Muscle layer of duodenum (tissue), 2 donors: Measurements from ENCODE around the gene ZNF267.

ENCODE experiments used
- H3K27ac ChIP-seq: one replicate; pipeline ENCODE4 v1.7.0; 2013; ENCODE audit warnings: mild to moderate bottlenecking, low read length
- H3K27me3 ChIP-seq: one replicate; pipeline ENCODE4 v1.7.0; 2013; ENCODE audit warnings: low read depth, mild to moderate bottlenecking, control low read depth, low read length
- H3K36me3 ChIP-seq, 2 donors: one replicate each; pipeline ENCODE4 v1.7.0; 2013; ENCODE audit warnings: low read length in 2 of 2, control low read depth in 1 of 2, mild to moderate bottlenecking in 1 of 2; ENCODE audit not compliant: insufficient read depth in 2 of 2, control insufficient read depth in 1 of 2
- H3K4me1 ChIP-seq, 2 donors: one replicate each; pipeline ENCODE4 v1.7.0; 2013; ENCODE audit warnings: low read length in 2 of 2, mild to moderate bottlenecking in 2 of 2, control low read depth in 1 of 2, moderate library complexity in 1 of 2; ENCODE audit not compliant: insufficient read depth in 2 of 2, control insufficient read depth in 1 of 2
- H3K4me3 ChIP-seq, 2 donors: one replicate each; pipeline ENCODE4 v1.7.0; 2013; ENCODE audit warnings: low read length in 2 of 2, low read depth in 1 of 2, mild to moderate bottlenecking in 1 of 2
- H3K9me3 ChIP-seq, 2 donors: one replicate each; pipeline ENCODE4 v1.7.0; 2013; ENCODE audit warnings: low read length in 2 of 2, control low read depth in 1 of 2, mild to moderate bottlenecking in 1 of 2; ENCODE audit not compliant: control insufficient read depth in 1 of 2
- donor health status: healthy.

The ZNF267 gene

DNA sequence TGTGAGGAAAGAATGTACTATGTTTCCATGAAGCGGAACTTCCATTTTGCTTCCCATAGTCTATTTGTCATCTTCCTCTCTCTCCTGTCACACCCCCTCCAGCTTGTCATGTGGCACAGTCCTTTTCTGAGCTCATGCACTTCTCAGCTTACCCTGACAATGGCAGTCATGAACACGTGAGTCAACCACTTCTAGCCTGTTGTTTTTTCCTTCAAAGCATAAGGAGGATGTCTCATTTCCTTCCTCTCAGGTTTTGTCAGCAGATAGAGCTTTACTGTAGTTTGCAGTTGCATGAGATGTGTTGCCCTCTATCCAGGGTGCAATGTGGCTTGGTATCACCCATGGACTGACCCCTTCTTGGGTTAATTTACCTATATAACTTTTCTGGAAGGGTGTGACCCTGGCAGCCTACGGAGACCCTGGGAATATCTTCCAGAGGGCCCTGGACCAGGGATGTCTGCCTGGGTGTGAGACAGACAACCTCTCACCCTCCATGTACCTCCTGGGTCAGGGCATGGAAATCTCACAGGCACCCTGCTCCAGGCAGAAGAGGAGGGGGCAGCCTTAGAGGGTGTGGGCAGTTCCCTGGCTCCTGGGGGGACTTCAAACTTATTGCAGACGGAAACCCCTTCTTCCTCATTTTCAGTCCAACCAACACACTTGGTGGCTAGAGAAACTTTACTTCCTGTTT lies 4.0 kb upstream of the ZNF267 start:
- Histone ChIP-seq H3K4me3 (no peak overlapping the region), H3K27ac (peak overlapping the region; percentile 76), H3K4me1 (peaks cover under 1 to 8% of the 10 kb centered on the region in 2 donors), H3K36me3 (no peaks in the 10 kb centered on the region), H3K27me3 (no peaks in the 10 kb centered on the region), H3K9me3 (no peaks in the 10 kb centered on the region)

DNA sequence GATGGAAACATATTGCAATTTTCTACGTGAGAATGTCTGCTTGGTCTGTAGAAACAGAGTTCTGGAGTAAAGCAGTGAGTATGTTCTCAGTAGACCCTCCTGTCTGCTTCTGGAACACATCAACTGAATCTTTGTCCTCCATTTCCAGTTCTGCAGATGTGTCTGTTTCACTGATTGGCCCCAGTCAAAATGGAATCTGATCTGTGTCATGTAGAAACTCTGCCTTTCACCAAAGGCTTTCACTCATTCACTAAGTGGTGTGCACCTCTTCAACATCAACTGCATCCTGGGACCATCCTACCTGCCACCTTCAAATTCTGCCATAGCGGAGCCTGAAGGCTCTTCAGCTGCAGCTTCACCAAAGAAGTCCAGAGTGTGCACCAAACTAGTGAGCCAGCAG lies 2.8 kb upstream of the ZNF267 start:
- H3K27ac ChIP-seq: no peak overlapping the region
- no peaks in the 10 kb centered on the region for H3K36me3 ChIP-seq
- peaks cover 9 to 19% of the 10 kb centered on the region in 2 donors for H3K4me1 ChIP-seq
- no peak overlapping the region for H3K4me3 ChIP-seq
- no peaks in the 10 kb centered on the region for H3K27me3 ChIP-seq
- no peaks in the 10 kb centered on the region for H3K9me3 ChIP-seq

DNA sequence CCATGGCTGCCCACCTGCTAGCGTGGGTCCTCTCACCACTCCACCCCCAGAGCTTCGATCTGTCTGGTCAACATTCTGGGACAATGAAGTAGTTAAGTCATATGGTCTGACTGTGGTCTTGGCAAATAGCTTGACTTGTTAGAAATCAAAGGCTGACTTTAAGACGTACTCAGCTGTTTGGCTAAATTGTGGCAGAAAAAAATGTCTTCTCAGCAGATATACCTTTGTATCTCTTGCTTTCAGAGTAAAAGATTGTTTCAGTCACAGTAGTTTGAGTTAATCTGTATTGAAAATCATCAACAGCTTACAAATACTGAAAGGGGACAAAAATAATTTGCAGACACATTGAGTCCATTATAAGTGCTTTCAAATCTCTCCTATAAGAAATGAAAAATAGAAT lies 2.1 kb upstream of the ZNF267 start:
- no peaks in the 10 kb centered on the region for H3K36me3 ChIP-seq
- no peak overlapping the region for H3K4me3 ChIP-seq
- no peak overlapping the region for H3K27ac ChIP-seq
- H3K4me1 ChIP-seq: peaks cover 9 to 25% of the 10 kb centered on the region in 2 donors
- H3K9me3 ChIP-seq: no peaks in the 10 kb centered on the region
- no peaks in the 10 kb centered on the region for H3K27me3 ChIP-seq

DNA sequence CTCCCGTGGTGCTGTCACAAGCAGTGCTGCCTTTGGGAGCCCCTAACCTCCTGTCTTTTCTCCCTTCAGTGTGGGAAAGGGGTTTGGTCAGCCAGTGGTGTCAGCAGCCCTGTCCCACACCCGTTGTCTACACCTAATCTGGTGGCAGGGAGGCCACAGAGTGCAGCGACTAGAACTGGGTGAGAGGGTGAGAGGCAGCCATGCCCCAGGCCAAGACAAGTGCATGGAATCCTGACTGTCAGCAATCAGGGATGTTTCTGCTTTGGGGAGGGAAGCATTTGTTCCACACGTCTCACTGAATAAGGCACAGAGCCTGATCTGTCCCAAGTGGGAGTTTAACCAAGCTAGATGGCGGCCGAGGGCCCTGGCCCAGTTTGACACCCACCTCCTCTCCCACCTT lies 1.4 kb upstream of the ZNF267 start:
- H3K9me3 ChIP-seq: no peaks in the 10 kb centered on the region
- no peak overlapping the region for H3K4me3 ChIP-seq
- no peaks in the 10 kb centered on the region for H3K27me3 ChIP-seq
- peaks cover 0 to 6% of the 10 kb centered on the region in 2 donors for H3K36me3 ChIP-seq
- H3K4me1 ChIP-seq: peaks cover 14 to 32% of the 10 kb centered on the region in 2 donors
- no peak overlapping the region for H3K27ac ChIP-seq

DNA sequence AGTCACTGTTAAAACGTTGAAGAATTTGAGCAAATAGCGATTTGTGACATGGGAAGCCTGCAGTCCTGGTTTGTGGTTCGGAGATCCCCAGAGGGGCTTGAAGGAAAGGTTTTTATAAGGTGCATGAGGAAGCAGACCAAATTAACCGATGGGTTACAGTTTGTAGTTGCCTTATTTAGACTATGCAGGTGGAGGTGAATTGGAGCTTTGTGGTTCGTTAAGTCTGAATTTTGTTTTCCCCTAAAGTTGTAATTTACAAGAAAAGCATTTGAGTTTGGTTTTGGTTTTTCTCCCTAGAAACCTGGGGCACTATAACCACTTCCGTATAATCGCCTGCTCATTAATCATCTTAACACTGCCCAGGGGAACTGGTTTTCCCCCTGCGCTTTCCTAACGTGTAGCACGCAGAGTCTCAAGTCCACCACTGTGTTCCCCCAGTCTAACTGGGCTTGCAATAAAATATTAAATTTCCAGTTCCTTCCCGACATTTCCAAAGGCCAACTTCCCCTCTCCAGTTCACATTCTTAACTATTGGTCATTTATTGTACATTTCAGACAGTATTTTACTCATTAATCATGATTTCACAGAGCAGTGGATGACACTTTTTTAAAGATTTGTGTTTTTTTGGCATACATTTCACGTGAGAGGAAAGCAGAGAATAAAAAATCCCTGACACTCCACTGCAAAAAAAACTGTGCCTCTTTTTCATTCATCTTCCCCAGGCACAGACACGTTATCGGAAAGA lies 932 bp downstream of the ZNF267 start:
- Histone ChIP-seq H3K27ac (peak overlapping the region; percentile 98), H3K36me3 (peaks cover 5 to 7% of the 10 kb centered on the region in 2 donors), H3K9me3 (no peaks in the 10 kb centered on the region), H3K4me1 (peaks cover 24 to 46% of the 10 kb centered on the region in 2 donors), H3K4me3 (peak overlapping the region; percentile 95 to 98), H3K27me3 (no peaks in the 10 kb centered on the region)

DNA sequence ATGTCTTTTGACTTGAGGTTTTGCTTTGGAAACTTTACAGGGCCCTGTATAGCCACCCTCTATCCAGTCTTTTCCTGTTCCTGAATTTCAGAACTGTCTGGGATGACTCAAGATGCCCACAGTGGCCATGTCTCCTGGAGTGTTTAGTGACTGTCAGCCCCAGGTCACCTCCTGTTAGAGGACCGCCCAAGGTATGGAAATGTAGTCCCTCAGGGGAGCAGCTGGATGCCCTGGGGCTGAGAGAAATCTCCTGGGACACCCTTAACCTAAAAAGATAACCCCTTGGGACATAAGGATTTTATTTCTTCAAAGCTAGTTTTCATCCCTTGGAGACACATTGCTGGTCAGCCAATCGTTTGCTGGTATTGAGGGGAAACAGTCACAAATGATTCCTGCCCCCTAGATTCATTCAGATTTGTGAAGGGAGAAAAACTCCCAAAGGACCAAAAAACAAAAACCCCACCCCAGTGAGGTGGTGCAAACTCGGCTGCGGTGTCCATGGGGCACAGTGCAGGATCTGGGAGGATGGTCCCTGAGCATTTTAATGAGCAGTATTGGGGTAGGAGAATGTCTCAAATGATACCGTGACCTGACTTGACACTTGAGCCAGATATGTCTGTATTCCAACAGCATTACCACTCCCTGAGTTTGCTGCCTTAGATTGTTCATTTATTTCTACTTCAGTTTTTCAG lies 1.7 kb downstream of the ZNF267 start:
- no peaks in the 10 kb centered on the region for H3K27me3 ChIP-seq
- peak overlapping the region; percentile 95 to 98 for H3K4me3 ChIP-seq
- peak overlapping the region; percentile 98 for H3K27ac ChIP-seq
- no peaks in the 10 kb centered on the region for H3K9me3 ChIP-seq
- H3K4me1 ChIP-seq: peaks cover 26 to 51% of the 10 kb centered on the region in 2 donors
- peaks cover 5 to 7% of the 10 kb centered on the region in 2 donors for H3K36me3 ChIP-seq

DNA sequence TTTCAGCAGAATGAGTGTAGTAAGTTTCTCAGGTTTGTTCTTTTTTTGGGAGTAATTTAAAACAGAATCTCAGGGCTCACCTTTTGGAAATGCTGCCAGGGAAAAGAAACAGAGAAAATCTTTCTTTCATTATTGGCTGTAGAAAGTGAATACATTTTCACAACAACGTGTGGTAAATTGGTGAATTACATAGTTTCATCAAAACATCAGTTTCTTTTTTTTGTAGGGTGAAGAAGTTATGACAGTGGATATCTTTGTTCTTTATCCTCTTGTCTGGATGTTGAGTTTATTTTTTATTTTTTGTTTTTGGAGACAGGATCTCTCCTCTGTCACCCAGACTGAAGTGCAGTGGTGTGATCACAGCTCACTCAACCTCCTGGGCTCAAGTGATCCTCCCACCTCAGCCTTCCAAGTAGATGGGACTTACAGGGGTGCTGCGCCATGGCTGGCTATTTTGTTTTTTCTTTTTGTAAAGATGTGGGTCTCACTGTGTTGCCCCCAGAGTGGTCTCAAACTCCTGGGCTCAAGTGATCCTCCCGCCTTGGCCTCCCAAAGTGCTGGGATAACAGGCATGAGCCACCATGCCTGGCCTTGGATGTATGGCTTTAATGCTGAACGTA lies 2.4 kb downstream of the ZNF267 start:
- Histone ChIP-seq H3K36me3 (peaks cover 5 to 7% of the 10 kb centered on the region in 2 donors), H3K27me3 (no peaks in the 10 kb centered on the region), H3K27ac (peak overlapping the region; percentile 98), H3K4me3 (peak overlapping the region in 1 of 2 donors; percentile 98), H3K4me1 (peaks cover 31 to 59% of the 10 kb centered on the region in 2 donors), H3K9me3 (no peaks in the 10 kb centered on the region)

DNA sequence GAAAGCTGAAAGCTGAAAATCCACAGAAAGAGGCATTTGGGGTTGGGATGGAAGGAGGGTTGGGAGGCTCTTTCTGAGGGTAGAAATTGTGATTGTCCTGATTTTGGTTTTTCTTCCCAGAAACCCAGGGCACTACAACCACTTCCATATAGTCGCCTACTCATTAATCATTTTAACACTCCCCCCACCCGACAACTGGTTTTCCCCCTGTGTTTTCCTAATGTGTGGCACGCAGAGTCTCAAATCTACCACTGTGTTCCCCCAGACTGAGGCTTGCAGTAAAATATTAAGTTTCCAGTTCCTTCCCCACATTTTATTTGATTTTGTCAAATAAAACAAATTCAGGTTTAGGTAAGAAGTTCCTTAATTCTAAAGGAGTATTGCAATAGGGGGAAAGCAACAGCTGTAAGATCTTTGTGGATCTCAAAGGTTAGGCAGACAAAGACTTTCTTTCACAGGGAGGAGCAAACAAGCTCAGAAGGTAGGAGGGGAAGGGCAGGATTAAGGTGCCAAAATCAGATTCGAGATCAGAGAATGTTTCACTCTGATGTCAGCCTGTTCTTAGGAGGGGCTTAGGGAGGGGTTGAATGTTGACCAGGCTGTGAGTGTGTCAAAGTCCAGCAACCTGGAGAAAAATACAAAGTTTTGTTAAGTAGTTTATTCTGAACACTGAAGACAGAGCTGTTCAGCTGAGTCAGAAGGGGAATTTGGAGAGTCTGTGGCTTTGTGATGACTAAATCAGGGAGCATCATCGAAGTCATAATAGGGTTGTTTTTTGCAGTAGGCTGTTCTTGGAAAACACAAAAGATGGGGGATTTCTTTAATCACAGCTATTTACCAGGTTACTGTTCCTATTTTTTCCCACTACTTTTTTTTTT lies 3.6 kb downstream of the ZNF267 start:
- Histone ChIP-seq H3K4me3 (no peak overlapping the region), H3K27ac (peak overlapping the region; percentile 84), H3K27me3 (no peaks in the 10 kb centered on the region), H3K4me1 (peaks cover 31 to 62% of the 10 kb centered on the region in 2 donors), H3K9me3 (no peaks in the 10 kb centered on the region), H3K36me3 (peaks cover 7 to 8% of the 10 kb centered on the region in 2 donors)

DNA sequence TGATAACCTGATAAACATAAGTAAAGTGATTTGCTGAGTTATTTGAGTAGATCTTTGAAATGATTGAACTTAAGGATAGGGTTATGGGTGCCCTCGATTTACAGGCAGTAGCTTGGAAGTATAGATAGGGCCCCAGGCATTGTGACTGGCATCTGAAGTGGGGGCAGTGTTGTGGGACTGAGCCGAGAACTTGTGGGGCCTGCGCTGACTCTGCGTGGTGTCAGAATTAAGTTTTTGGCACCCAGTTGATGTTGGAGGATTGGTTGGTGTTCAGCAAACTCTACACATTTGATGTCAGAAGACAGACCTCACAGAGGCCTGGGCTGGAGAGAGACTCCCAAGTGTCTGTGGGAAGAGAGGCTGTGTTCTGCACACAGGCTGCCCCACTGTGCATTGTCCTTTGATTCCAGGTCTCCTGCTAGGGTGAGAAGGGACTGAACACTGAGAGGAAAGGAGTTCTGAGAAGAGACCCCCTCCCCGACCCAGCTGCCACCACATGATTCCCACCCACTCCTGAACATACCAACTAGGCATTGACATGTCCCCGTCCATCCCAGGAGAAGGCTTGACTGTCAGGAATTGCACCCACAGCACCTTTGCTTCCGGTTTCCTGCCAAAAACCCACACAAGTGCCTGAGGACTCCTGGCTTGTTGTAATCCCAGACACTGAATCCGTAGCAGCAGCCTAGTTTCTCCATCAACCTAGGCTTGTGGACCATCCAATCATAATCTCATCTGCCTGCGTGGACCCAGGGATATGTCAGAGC lies 4.5 kb downstream of the ZNF267 start:
- Histone ChIP-seq H3K36me3 (peaks cover 7 to 8% of the 10 kb centered on the region in 2 donors), H3K27ac (peak overlapping the region; percentile 84), H3K27me3 (no peaks in the 10 kb centered on the region), H3K4me1 (peaks cover 31 to 60% of the 10 kb centered on the region in 2 donors), H3K9me3 (no peaks in the 10 kb centered on the region), H3K4me3 (no peak overlapping the region)

DNA sequence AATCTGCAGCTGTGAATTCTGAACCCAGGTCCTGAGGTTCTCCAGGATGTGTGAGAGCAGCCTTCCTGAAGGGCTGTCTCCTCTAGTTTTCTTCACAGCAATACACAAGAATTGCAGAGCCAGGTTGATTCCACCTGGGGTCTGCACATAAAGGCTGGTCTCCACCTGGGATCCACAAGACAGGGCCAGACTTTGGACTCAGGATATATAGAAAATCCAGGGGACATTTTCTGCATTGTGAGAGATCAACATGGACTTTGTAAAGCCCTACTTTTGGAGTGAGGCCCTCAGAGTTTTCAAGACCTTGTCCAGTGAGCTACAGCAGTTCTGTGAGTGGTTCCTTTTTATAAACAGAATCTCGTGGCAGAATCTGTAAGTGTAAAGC lies 6.3 kb downstream of the ZNF267 start:
- Histone ChIP-seq H3K27me3 (no peaks in the 10 kb centered on the region), H3K9me3 (no peaks in the 10 kb centered on the region), H3K4me1 (peaks cover 28 to 52% of the 10 kb centered on the region in 2 donors), H3K36me3 (peaks cover 8 to 12% of the 10 kb centered on the region in 2 donors), H3K4me3 (peak overlapping the region in 1 of 2 donors; percentile 0), H3K27ac (no peak overlapping the region)
